Lower leg skin (tissue), 4 donors: ENCODE measurements around the gene CRYGB. TPM values are rescaled to one million over a fixed set of nuclear protein-coding genes. Genes with fewer than 3 reads are reported as not detected.

ENCODE experiments used
- DNase-seq, 2 donors: peaks; one replicate each; pipeline ENCODE4 v3.0.0-alpha.2; 2019; ENCODE audit warnings: low spot score in 2 of 2
- H3K4me3 ChIP-seq: fragments of 200-600 bp; sonication (generic); 2 replicates; pipeline ENCODE4 v1.5.1; 2017; ENCODE audit warnings: mild to moderate bottlenecking, low read depth; ENCODE audit not compliant: poor library complexity, severe bottlenecking
- CTCF ChIP-seq, 3 donors: fragments of 450-650 bp; IDR thresholded peaks; one replicate each; pipeline ENCODE4 v1.5.1; 2016; ENCODE audit warnings: antibody characterized with exemption in 3 of 3, mild to moderate bottlenecking in 3 of 3, moderate library complexity in 2 of 3
- POLR2A ChIP-seq, 2 donors: fragments of 450-650 bp; IDR thresholded peaks; one replicate each; pipeline ENCODE4 v1.6.1; 2016 to 2017; ENCODE audit warnings: antibody characterized with exemption in 2 of 2, mild to moderate bottlenecking in 1 of 2, moderate library complexity in 1 of 2
- WGBS, 2 donors: methylation state at CpG; one replicate each; pipeline ENCODE4 v1.1.5; 2018; 5-methylcytosine and 5-hydroxymethylcytosine counted together
- intact Hi-C: fragments of 100-400 bp; cut with DNase I; formaldehyde crosslinking; loops from one replicate; pipeline ENCODE4 v1.15.0; 2023; ENCODE audit warnings: low total_unique reads
- total RNA-seq, 4 donors: library from RNA; depleted of rRNA; stranded (reverse); fragments of >200 nt; gene quantifications; one replicate each; pipeline ENCODE4 v1.1.0, GENCODE V29; 2016

Gene CRYGB
- total RNA-seq, 4 donors from 2014 or later = not detected

GRCh38 chr2:208163489-208163888 lies 17.5 kb upstream of the CRYGB start, which contains the start of gene CRYGA:
CRYGA (minus strand) TSS chr2:208163589; CDS start chr2:208163556, 33 bp downstream.
- TF ChIP-seq CTCF (IDR thresholded peaks at IDR 0.05) = no peak
- TF ChIP-seq POLR2A (IDR thresholded peaks at IDR 0.05) = no peak
- H3K4me3 ChIP-seq = no peak within 1 kb of the TSS
- no peak for DNase-seq
- intact Hi-C loops = no loop called here
- WGBS, 2 donors = 71 to 75% methylated on average over 2 of the region's 2 CpGs

- DNase-seq = no peak
- no peak overlapping the region for H3K4me3 ChIP-seq
- intact Hi-C loops = no loop called here
- WGBS, 2 donors = 42 to 45% methylated on average over 2 of the region's 2 CpGs
- TF ChIP-seq POLR2A (IDR thresholded peaks at IDR 0.05) = no peak
- TF ChIP-seq CTCF (IDR thresholded peaks at IDR 0.05) = no peak
Measured at GRCh38 chr2:208156439-208156838, 10.5 kb upstream of the CRYGB start.

GRCh38 chr2:208153156-208153555 lies 7.2 kb upstream of the CRYGB start:
- H3K4me3 ChIP-seq = no peak overlapping the region
- TF ChIP-seq POLR2A (IDR thresholded peaks at IDR 0.05) (no peak), CTCF (IDR thresholded peaks at IDR 0.05) (no peak)
- DNase-seq = no peak
- intact Hi-C loops = no loop called here

GRCh38 chr2:208150956-208151355 lies 5.0 kb upstream of the CRYGB start:
- TF ChIP-seq CTCF (IDR thresholded peaks at IDR 0.05) = no peak
- no peak for TF ChIP-seq POLR2A (IDR thresholded peaks at IDR 0.05)
- intact Hi-C loops = no loop called here
- 83 to 92% methylated on average over 1 of the region's 1 CpG for WGBS, 2 donors
- DNase-seq = no peak
- H3K4me3 ChIP-seq = no peak overlapping the region

- no peak for DNase-seq
- intact Hi-C loops = no loop called here
- no peak overlapping the region for H3K4me3 ChIP-seq
- TF ChIP-seq POLR2A (IDR thresholded peaks at IDR 0.05) (no peak), CTCF (IDR thresholded peaks at IDR 0.05) (no peak)
Measured at GRCh38 chr2:208150094-208150493, 4.1 kb upstream of the CRYGB start.

- TF ChIP-seq CTCF (IDR thresholded peaks at IDR 0.05) (no peak), POLR2A (IDR thresholded peaks at IDR 0.05) (no peak)
- WGBS, 2 donors = 78 to 83% methylated on average over 2 of the region's 2 CpGs
- no peak for DNase-seq
- intact Hi-C loops = no loop called here
- H3K4me3 ChIP-seq = no peak overlapping the region
Measured at GRCh38 chr2:208148803-208149202, 2.8 kb upstream of the CRYGB start.
